NCI-H1092 treated with DMSO at 0.1 percent for 48 hours (cell line): ENCODE measurements around the gene ZNF20.

Experiments used
- DNase-seq: peaks from one replicate; lab custom pipeline; 2025; lab: John Stamatoyannopoulos, UW

The ZNF20 gene

DNA sequence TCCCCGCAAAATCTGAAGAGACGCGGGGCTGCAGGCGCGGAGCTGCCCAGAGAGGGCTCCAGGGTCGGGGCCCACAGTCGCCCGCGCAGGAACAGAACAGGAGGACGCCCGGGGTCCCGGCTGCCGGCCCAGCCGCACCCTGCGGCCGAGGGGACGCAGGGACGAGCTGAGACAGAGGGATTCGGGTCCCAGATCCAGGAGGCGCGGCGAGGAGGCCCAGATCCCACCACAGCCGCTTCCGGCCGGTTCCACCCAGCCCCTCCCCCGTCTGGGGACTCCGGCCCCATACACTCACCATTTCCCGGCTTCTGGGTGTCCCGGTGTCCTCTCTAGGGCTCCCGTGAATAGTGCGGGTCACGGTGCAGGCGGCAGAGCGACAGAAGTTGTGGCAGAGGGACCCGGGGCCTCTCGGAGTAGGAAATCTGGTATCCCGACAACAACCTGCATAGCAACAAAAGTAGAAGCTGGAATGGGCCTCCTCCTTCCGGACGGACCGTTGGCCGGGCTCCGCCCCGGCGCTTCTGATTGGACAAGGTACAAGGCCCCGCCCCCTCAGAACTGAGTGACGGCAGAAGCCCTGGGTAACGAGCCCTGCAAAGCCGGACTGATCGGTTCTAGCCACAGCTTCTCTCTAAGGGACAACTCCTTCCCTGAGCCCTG lies at the start of gene ZNF20:
Gene ZNF20, minus strand, starts transcription at position 466 of the 660 bp plus-strand sequence. Its CDS starts 168 bp downstream, at position 298.
- peak; percentile 82 for DNase-seq

DNA sequence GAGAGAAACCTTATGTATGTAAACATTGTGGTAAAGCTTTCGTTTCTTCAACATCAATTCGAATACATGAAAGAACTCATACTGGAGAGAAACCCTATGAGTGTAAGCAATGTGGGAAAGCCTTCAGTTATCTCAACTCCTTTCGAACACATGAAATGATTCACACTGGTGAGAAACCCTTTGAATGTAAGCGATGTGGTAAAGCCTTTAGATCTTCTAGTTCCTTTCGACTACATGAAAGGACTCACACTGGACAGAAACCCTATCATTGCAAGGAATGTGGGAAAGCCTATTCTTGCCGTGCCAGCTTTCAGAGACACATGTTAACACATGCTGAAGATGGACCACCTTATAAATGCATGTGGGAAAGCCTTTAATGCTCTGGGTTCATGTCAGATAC lies 47.5 kb upstream of the ZNF20 start:
- DNase-seq, result no peak

DNA sequence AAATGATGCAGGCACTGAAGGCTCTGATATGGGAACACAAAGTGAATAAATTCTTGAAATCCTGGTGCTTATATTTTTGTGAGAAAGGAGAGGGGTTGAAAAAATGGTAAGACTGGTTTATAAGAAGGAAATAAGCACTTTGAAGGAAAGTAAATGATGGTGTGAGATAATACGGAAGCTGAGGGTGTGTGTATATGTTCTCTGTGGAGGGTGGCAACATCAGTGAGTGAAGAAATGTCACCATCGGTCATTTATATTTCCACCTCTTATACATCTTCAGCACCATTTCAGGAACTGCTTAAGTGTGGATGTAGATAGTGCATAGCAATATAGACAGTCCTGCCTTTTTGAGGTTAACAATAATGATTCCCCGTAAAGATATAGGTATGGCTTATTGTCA lies 40.2 kb upstream of the ZNF20 start:
- no peak for DNase-seq

DNA sequence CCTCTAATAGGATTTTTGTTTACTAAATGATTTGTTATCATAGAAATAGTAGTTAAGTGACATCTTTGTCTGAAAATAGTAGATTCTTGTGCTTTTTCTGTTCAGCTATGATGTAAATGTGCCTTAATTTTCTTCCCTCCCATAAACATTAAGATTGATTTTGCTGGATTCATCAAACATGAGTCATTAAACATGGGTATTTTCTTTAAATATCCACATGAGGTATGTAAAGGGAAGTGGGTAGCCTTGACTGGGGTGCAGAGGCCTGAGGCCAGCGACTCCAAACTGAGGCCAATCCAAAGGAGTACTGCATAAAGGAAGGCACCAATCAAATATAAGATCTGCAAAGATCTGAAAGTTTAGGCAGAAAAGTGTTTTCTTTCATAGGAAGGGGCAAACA lies 26.5 kb upstream of the ZNF20 start:
- DNase-seq, result no peak

DNA sequence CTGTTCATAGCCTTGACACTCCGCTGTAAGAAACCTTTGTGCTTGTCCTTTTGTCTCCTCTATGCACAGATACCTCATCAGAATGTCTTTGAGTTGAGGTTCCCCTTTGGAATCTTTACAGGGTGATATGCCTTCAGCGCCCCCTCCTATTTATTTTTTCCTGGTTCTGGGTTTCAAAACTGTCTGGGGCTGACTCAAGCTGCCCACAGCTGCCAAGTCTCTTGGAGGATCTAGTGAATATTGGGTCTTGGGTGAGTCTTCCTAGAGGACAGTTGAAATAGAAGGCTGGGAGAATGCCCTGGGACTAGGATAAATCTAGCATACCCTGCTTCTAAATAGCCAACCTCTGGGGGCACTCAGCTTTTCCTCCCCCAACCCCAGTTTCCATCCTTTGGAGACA lies 23.7 kb upstream of the ZNF20 start:
- no peak for DNase-seq

DNA sequence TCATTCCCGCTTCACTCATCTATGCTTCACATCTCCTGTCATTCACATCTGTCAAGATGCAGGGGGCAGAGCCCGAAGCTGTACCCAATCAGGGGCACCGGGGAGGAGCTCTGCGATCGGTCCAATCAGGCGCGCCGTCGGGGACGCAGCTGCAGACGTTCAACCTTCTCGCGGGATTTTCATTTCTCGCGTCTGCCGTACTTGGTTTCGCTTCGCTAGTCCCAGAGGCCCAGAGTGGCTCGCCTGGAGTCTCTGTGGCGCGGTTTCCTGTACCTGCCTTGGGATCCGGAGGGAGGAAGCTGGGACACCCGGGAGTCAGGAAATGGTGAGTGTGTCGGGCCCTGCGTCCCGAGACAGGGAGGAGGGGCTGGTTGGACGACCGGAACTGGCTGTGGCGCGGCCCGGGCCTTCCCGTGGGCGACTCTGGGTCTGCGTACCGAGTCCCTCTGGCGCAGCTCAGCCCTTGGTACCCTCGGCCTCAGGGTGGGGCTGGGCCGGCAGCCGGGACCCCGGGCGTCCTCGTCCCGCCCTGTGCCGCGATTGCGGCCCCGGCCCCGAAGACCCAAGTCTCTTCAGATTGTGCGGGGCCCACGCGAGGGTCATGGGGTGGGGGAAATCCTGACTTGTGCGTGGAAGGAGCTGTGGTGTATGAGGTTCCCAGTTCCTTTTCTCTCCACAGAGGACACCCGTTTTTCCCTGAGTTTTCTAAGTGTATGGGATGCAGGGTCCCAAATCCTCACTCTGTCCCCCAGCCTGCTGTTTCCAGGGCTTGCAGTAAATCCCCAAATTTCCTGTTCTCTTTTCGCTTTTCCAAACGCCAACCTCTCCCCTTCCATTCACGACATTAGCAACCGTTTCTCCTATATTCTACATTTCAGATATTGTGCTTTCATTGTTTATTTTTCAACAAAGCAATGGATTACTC lies 23.0 kb upstream of the ZNF20 start, which contains the start of gene ZNF136:
Gene ZNF136, plus strand, starts transcription at position 215 of the 925 bp plus-strand sequence. Its CDS starts 108 bp downstream, at position 323.
- DNase-seq, result peak; percentile 95

DNA sequence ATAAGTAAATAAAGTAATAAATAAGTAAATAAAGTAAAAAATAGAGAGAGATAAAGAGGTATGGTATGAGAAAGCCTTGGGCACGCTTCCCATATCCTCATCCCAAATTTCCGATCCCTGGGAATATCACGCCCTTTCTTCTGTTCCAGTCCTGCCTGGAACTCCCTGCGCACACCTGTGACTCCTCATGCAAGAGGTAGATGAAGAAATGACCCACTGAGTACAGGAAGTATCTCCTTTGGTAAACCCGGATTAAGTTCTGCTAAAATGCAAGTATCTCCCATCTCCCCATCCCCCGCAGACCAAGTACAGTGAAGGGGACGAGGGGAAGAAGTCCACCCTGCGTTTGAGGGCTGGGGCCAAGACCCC lies 22.3 kb upstream of the ZNF20 start:
- DNase-seq, result no peak

DNA sequence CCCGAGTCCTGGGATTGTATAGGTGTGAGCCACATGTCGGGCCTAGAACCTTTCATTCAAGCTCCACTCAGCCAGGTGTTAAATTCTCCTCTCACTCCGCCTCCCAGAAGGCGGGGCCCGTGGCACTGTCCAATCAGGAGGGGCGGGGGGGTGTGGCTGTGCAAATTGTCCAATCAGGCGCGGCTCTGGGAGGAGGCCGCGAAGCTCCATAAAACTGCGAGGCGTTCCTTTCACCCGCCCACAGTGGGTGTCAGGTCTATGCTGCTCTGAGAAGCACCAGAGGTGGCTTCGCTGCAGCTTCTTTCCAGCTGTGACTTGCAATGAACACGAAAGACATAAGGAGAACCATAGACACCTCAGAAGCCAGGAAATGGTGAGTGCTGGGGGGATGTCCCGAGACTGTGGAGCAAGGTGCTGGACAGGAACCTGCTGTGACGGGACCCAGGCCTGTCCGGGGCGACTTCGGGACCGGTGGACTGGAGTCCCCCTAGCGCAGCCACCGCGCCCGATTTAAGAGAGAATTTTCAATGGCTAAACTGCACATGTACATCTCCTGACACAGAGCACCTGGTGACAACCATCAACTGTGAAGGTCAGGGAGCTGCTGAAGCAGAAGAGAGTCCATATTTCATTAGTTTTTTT lies 19.7 kb upstream of the ZNF20 start:
- no peak for DNase-seq

DNA sequence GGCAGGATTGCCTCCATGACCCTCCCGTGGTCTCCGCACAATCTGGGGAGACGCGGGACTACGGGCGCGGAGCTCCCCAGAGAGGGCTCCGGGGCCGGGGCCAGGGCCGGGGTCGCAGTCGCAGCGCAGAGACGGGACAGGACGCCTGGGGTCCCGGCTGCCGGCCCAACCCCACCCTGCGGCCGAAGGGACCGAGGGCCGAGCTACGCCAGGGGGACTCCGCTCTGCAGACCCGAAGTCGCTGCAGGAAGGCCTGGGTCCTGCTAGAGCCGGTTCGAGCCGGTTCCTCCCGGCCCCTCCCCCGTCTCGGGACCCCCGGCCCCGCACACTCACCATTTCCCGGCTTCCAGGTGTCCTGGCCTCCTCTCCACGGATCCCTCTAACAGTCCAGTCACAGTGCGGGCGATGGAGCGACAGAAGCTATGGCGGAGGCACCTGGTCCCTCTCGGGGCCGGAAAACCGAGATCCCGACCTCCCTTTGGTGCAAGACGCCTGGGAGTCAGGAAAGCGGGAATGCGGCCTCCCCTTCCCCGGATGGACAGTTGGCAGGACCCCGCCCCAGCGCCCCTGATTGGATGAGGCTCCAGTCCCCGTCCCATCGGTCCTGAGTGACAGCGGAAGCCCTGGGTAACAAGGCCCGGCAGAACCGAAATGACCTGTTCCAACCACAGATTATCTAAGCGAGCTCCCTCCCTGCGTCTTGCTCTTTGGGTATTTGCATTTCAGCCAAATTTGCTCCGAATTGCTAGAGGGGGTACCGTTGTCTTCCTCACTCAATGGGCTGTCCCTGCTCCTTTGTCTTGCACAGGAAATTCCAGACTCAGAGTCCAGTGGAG lies 16.3 kb upstream of the ZNF20 start, which contains the start of gene ZNF625:
Gene ZNF625, minus strand, starts transcription at position 512 of the 836 bp plus-strand sequence. Its CDS starts 176 bp downstream, at position 336.
- peak; percentile 95 for DNase-seq

DNA sequence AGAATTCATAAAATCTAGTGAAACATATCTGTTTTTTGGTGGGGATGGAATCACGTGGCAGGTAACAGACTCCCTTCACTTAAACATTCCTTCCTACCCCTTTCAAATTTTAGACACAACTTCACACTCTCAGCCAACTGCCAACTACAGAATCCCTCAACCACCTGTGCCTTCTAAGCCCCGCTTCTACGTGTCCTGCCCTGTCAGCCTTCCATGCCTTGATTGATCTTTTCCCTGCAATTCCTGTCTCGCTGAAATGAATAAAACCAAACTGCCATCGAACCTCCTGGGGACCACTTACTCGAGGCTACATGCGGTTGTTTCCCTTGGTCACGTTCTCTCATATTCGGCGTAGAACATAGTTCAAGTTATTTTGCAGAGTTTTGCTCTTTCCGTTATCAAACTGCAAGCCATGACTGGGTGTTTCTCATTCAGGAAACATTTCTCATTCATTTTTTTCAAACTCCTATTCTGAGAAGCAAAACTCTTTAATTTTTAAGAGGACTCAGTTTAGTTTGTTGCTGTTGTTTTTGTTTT lies 15.2 kb upstream of the ZNF20 start:
- DNase-seq, result no peak

DNA sequence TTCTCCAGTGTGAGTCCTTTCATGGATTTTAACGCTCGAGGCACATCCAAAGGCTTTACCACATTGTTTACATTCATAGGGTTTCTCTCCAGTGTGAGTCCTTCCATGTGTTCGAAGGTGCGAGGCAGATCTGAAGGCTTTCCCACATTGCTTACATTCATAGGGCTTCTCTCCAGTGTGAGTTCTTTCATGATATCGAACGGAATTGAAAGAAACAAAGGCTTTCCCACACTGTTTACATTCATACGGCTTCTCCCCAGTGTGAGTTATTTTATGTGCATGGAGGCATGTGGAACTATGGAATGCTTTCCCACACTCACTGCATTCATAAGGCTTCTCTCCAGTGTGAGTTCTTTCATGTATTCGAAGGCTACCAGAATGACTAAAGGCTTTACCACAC lies 5.2 kb upstream of the ZNF20 start:
- no peak for DNase-seq

DNA sequence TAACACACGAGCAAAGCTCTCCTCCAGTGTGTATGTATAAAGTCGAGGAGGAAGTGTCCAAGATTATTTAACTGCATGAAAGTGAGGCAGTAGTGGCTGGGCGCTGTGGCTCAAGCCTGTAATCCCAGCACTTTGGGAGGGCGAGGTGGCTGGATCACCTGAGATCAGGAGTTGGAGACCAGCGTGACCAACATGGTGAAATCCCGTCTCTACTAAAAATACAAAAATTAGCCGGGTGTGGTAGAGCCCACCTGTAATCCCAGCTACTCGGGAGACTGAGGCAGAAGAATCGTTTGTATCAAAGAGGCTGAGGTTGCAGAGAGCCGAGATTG lies 1.2 kb upstream of the ZNF20 start:
- DNase-seq, result no peak

DNA sequence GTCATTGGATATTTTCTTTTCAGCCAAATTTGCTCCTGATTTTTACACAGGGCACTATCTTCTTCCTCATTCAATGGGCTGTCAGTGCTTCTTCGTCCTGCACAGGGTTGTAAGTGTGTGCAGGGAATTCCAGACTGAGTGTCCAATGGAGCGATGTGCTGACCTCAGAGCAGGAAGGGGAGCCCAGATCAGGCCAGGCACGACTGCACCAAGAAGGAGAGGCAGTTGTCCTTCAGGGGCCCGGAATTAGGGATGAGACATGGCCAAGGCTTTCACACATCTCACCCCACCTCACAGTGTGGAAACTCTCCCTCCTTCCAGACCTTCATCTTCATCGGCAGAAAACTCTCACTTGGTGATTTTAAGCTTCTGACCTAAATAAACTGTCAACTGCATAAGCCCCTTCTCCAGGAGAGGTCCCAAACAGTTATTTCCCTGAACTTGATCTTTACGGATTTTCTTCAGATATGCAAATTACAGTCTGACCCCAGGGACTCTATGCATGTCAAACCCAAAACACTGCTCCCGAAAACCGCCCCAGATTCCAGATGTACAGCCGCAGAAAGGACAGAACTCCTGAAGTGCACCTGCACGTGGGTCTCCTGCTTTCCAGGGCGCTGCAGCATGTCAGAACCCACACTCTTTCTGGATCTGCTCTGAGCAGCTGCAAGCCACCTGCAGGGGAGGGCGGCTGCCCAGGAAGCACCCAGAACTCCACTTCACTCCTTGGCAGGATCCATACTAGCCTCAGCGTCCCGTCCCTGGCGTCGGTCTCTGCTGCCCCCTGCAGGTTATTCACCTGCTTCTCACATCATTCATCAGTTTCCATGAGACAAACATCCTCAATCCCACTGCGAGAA lies 625 bp upstream of the ZNF20 start:
- DNase-seq, result peak; percentile 80

DNA sequence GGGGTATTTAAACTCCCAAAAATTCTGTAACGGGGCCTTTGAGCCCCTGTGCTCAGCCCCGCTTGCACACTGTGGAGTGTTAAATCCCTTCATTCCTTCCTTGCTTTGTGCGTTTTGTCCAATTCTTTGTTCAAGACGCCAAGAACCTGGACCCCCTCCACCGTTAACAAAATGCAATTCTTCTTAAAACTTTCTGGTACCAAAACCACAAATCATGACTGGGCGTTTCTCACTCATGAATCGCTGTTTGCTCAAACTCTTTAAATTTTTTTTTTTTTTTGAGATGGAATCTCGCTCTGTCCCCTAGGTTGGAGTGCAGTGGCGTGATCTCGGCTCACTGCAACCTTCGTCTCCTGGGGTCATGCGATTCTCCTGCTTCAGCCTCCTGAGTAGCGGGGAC lies 881 bp downstream of the ZNF20 start:
- no peak for DNase-seq

DNA sequence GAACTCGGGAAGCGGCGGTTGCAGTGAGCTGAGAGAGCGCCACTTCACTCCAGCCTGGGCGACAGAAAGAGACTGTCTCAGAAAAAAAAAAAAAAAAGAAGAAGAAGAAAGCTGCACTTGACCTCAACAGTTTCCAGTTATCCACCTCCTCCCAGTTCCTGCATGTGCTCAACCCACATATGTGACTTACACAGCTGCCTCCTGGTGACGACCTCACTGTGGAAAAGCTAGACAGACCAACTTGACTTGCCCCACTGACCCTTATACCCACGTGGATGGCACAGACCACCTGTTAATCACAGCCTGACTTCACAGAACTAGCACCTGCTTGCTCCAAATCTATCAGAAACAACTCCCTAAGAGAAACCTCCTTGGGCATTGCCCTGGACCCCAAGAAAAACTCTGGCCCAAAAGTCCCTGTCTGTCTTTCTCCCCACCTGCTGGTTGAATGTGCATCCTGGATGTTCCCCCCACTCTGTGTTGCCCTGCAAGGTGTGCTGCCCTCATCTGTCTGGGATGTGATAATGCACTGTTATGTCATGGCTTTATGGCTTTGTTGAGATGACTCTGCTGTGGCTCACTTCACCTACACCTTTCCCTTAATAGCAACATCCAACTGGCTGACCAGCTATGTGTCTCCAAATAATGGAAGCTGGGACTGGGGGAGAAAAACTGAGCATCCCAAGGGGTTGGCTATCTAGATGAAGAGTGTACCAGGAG lies 2.8 kb downstream of the ZNF20 start:
- no peak for DNase-seq

DNA sequence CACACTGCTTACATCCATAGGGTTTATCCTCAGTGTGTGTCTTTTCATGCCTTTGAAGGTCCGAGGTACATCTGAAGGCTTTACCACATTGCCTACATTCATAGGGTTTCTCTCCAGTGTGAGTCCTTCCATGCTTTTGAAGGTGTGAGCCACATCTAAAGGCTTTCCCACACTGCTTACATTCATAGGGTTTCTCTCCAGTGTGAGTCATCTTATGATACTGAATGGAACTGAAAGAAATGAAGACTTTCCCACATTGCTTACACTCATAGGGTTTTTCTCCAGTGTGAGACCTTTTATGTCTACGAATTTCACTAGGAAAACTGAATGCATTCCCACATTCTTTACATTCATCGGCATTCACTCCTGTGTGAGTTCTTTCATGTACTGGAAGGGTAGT lies 7.1 kb downstream of the ZNF20 start:
- DNase-seq, result no peak

DNA sequence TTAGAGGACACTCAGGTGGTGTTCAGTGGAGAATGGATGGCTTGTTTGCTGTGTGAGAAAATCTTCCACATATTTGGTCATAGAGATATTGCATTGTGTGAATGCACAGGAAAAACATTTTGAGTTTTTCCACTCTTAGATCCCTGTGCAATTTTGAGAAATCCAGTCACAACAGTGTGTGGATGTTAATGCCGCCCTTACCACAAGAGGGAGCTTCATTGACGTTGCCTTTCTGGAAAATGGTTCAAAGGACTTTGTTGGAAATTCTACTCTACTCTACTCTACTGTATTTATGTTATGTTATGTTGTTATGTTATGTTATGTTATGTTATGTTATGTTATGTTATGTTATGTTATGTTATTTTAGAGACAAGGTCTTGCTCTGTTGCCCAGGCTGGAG lies 13.4 kb downstream of the ZNF20 start:
- DNase-seq, result no peak

DNA sequence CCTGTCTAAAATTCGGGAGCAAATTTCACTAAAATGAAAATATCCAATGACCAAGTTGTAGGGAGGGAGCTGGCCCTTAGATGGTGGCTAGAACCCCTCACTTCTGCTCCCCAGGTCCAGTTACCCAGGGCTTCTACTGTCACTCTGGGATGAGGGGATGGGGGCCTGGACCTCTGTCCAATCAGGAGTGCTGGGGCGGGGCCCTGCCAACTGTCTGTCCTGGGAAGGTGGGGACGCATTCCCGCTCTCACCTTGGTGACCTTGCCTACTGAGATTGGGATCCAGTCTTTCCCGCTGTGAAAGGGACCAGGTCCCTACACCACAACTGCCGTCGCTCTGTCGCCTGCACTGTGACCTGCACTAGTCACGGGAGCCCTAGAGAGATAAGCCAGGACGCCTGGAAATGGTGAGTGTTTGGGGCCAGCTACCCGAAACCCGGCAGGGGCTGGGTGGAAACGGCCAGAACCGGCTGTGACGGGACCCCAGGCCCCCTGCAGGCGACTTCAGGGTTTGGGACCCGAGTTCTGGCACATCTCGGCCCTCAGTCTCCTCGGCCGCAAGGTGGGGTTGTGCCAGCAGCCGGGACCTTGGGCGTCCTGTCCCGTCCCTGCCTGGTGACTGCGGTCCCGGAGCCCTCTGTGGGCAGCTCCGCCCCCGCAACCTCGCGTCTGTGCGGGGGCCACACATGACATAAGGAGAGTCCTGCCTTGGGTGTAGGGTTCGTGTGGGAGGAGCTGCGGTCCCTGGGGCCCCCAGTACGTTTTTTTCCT lies 22.8 kb downstream of the ZNF20 start:
- no peak for DNase-seq

DNA sequence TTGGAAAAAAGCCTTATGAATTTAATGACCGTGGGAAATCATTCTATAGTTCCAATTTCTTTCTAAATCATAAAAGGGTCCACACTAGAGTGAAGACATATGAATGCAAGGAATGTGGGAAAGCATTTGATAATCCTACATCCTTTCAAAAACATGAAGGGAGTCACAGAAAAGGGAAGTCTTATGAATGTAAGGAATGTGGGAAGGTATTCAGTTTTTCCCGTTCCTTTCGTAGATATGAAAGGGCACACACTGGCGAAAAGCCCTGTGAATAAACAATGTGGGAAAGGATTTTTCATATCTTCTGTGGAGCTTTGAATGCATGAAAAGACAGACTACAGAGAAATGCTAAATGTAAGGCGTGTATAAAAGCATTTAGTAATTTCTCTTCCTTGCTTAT lies 27.0 kb downstream of the ZNF20 start:
- no peak for DNase-seq
